Fibroblast of lung (primary cell): Measurements from ENCODE around the gene LIG1. TPM values are rescaled to one million over a fixed set of nuclear protein-coding genes. Genes with fewer than 3 reads are reported as not detected.

ENCODE experiments used
- DNase-seq, 2 donors: peaks; one replicate each; pipeline versions ENCODE4 v3.0.0 to v3.0.0-alpha.2; 2010; ENCODE audit warnings: low read depth in 2 of 2
- H2AFZ ChIP-seq: 2 replicates; pipeline ENCODE4 v1.5.1; 2012; ENCODE audit warnings: low read length, control low read depth, inconsistent platforms
- H3K27ac ChIP-seq: 2 replicates; pipeline ENCODE4 v1.5.1; 2011; ENCODE audit warnings: low read length, control low read depth; ENCODE audit not compliant: insufficient read depth
- H3K27me3 ChIP-seq: 2 replicates; pipeline ENCODE4 v1.5.1; 2011; ENCODE audit warnings: mild to moderate bottlenecking, low read length; ENCODE audit not compliant: control insufficient read depth, insufficient read depth
- H3K36me3 ChIP-seq: 2 replicates; pipeline ENCODE4 v1.5.1; 2011; ENCODE audit warnings: low read length; ENCODE audit not compliant: control insufficient read depth, insufficient read depth
- H3K4me1 ChIP-seq: 2 replicates; pipeline ENCODE4 v1.5.1; 2011; ENCODE audit warnings: low read length; ENCODE audit not compliant: control insufficient read depth, insufficient read depth; ENCODE audit errors: extremely low read depth
- H3K4me2 ChIP-seq: 2 replicates; pipeline ENCODE4 v1.5.1; 2011; ENCODE audit warnings: low read length, control low read depth; ENCODE audit not compliant: insufficient read depth; ENCODE audit errors: extremely low read depth
- H3K4me3 ChIP-seq, 4 experiments: fragments of 200-600 bp in 1 of 4; sonication (generic) in 1 of 4; replicated peaks in 1 of 4; 2 replicates each; pipeline ENCODE4 v1.5.1; 2011 to 2016; ENCODE audit warnings: low read length in 4 of 4, low read depth in 3 of 4, mild to moderate bottlenecking in 3 of 4, control low read depth in 2 of 4, inconsistent platforms in 1 of 4, mixed read lengths in 1 of 4; ENCODE audit not compliant: insufficient read depth in 1 of 4; ENCODE audit errors: control extremely low read depth in 1 of 4
- H3K79me2 ChIP-seq: 2 replicates; pipeline ENCODE4 v1.5.1; 2012; ENCODE audit warnings: mild to moderate bottlenecking, low read length, inconsistent platforms; ENCODE audit not compliant: control insufficient read depth, insufficient read depth
- H3K9ac ChIP-seq: 2 replicates; pipeline ENCODE4 v1.5.1; 2011; ENCODE audit warnings: mild to moderate bottlenecking, low read length, control low read depth; ENCODE audit not compliant: insufficient read depth
- H3K9me3 ChIP-seq: 2 replicates; pipeline ENCODE4 v1.5.1; 2012; ENCODE audit warnings: low read depth, low read length; ENCODE audit not compliant: control insufficient read depth, insufficient read depth
- H4K20me1 ChIP-seq: 2 replicates; pipeline ENCODE4 v1.5.1; 2011; ENCODE audit warnings: low read length; ENCODE audit not compliant: control insufficient read depth, insufficient read depth; ENCODE audit errors: extremely low read depth
- CTCF ChIP-seq, 2 donors: IDR thresholded peaks in 1 of 2; conservative IDR thresholded peaks in 1 of 2; 1 replicate in 1 of 2; 2 replicates in 1 of 2; pipeline ENCODE4 v1.5.1; 2011 to 2012; ENCODE audit warnings: low read length in 2 of 2, control low read depth in 1 of 2, inconsistent platforms in 1 of 2, low read depth in 1 of 2, mild to moderate bottlenecking in 1 of 2
- EZH2 ChIP-seq: IDR thresholded peaks from 2 replicates; pipeline ENCODE4 v1.5.1; 2012; ENCODE audit warnings: low read length, control low read depth, mild to moderate bottlenecking; ENCODE audit errors: missing control alignments
- polyA plus RNA-seq, 2 donors: library from polyadenylated mRNA; depleted of rRNA in 1 of 2; stranded (reverse) in 1 of 2; unstranded in 1 of 2; fragments of >200 nt; gene quantifications; 2 replicates each; pipeline ENCODE4 v1.2.1, GENCODE V29; 2011 to 2012; ENCODE audit warnings: missing spikeins in 1 of 2
- total RNA-seq: library from RNA; depleted of rRNA; stranded (reverse); fragments of >200 nt; gene quantifications from 2 replicates; pipeline ENCODE4 v1.2.1, GENCODE V29; 2014

The LIG1 gene
- total and polyA plus RNA-seq, 2 donors (not counting 1 experiment from before 2014, with no cell fraction given) = 10.6 TPM

- Histone ChIP-seq H3K4me1 (peaks cover 4% of the 10 kb centered on the region), H4K20me1 (no peaks in the 10 kb centered on the region), H3K79me2 (no peaks in the 10 kb centered on the region), H2AFZ (peak within 1 kb of the TSS; percentile 92), H3K36me3 (no peaks in the 10 kb centered on the region), H3K9me3 (no peaks in the 10 kb centered on the region), H3K4me2 (peak within 1 kb of the TSS; percentile 96), H3K27ac (peak within 1 kb of the TSS; percentile 79), H3K4me3 (peak within 1 kb of the TSS; percentile 48 to 66 (median 64)), H3K9ac (peak within 1 kb of the TSS; percentile 64), H3K27me3 (no peaks in the 10 kb centered on the region)
- no peak for TF ChIP-seq CTCF (conservative IDR thresholded peaks at IDR 0.05 in 1 of 2, IDR thresholded peaks at IDR 0.05 in 1 of 2; ENCODE audit: low read depth in 1 of 2, low read length in 2 of 2)
- no peak for TF ChIP-seq EZH2
- peak; percentile 84 to 89 for DNase-seq
Measured at GRCh38 chr19:48110350-48110966, 59.7 kb downstream of the LIG1 start, which contains the start of gene PLA2G4C. Gene PLA2G4C, minus strand, starts transcription at chr19:48110817. Its CDS starts 4,288 bp downstream, at chr19:48106529.

GRCh38 chr19:48108997-48109782 lies 61.0 kb downstream of the LIG1 start:
- no peak overlapping the region for H3K4me3 ChIP-seq
- H3K4me2 ChIP-seq = no peak overlapping the region
- no peaks in the 10 kb centered on the region for H3K79me2 ChIP-seq
- no peak for DNase-seq
- H3K9ac ChIP-seq = no peak overlapping the region
- no peaks in the 10 kb centered on the region for H3K27me3 ChIP-seq
- TF ChIP-seq CTCF (conservative IDR thresholded peaks at IDR 0.05 in 1 of 2, IDR thresholded peaks at IDR 0.05 in 1 of 2; ENCODE audit: low read depth in 1 of 2, low read length in 2 of 2) (no peak), EZH2 (no peak)
- H4K20me1 ChIP-seq = no peaks in the 10 kb centered on the region
- H3K36me3 ChIP-seq = no peaks in the 10 kb centered on the region
- H3K4me1 ChIP-seq = peaks cover 4% of the 10 kb centered on the region
- H2AFZ ChIP-seq = no peak overlapping the region
- H3K27ac ChIP-seq = no peak overlapping the region
- no peaks in the 10 kb centered on the region for H3K9me3 ChIP-seq

GRCh38 chr19:48103922-48104321 lies 66.2 kb downstream of the LIG1 start:
- Histone ChIP-seq H3K9ac (no peak overlapping the region), H3K79me2 (no peaks in the 10 kb centered on the region)
- TF ChIP-seq CTCF (conservative IDR thresholded peaks at IDR 0.05 in 1 of 2, IDR thresholded peaks at IDR 0.05 in 1 of 2; ENCODE audit: low read depth in 1 of 2, low read length in 2 of 2) (no peak), EZH2 (no peak)

More at GRCh38 chr19:48103922-48104321, 66.2 kb downstream of the LIG1 start:
- Histone ChIP-seq H3K27ac (no peak overlapping the region), H3K27me3 (no peaks in the 10 kb centered on the region), H3K4me1 (peaks cover 4% of the 10 kb centered on the region), H2AFZ (no peak overlapping the region), H3K4me2 (no peak overlapping the region), H4K20me1 (no peaks in the 10 kb centered on the region), H3K4me3 (no peak overlapping the region), H3K9me3 (no peaks in the 10 kb centered on the region), H3K36me3 (no peaks in the 10 kb centered on the region)
- DNase-seq = no peak
